ENCODE results near the gene IGSF23. TPM values are rescaled to one million over a fixed set of nuclear protein-coding genes. Genes with fewer than 3 reads are reported as not detected.
"Not testable (repeated sequence)": the region's sequence is repeated elsewhere in the genome, so short reads cannot be mapped to it uniquely, and the experiment has no call there.

The IGSF23 gene
- total RNA-seq, 1 donor from 2014 or later, result not detected

- Mint-ChIP-seq H3K4me1 (ENCODE audit: unreplicated experiment) (peaks cover 8% of the 10 kb centered on the region), H3K9me3 (ENCODE audit: unreplicated experiment) (no peaks in the 10 kb centered on the region), H3K4me3 (ENCODE audit: unreplicated experiment) (no peak overlapping the region), H3K27ac (ENCODE audit: unreplicated experiment) (no peak overlapping the region), H3K27me3 (ENCODE audit: unreplicated experiment) (peaks cover 5% of the 10 kb centered on the region), H3K36me3 (ENCODE audit: low read depth, unreplicated experiment) (no peaks in the 10 kb centered on the region)
- DNase-seq (ENCODE audit: low spot score), result no peak
- TF ChIP-seq CTCF (IDR thresholded peaks at IDR 0.05; ENCODE audit: unreplicated experiment), result no peak
Measured at GRCh38 chr19:44588771-44589112, 24.6 kb upstream of the IGSF23 start.

- no peaks in the 10 kb centered on the region for H3K36me3 Mint-ChIP-seq (ENCODE audit: low read depth, unreplicated experiment)
- H3K27ac Mint-ChIP-seq (ENCODE audit: unreplicated experiment), result peak overlapping the region; percentile 21
- no peak for TF ChIP-seq CTCF (IDR thresholded peaks at IDR 0.05; ENCODE audit: unreplicated experiment)
- peaks cover 8% of the 10 kb centered on the region for H3K4me1 Mint-ChIP-seq (ENCODE audit: unreplicated experiment)
- H3K27me3 Mint-ChIP-seq (ENCODE audit: unreplicated experiment), result peaks cover 4% of the 10 kb centered on the region
- DNase-seq (ENCODE audit: low spot score), result no peak
- H3K9me3 Mint-ChIP-seq (ENCODE audit: unreplicated experiment), result no peaks in the 10 kb centered on the region
- no peak overlapping the region for H3K4me3 Mint-ChIP-seq (ENCODE audit: unreplicated experiment)
Measured at GRCh38 chr19:44590245-44591059, 22.9 kb upstream of the IGSF23 start.

- not testable (repeated sequence) for H3K27me3 Mint-ChIP-seq (ENCODE audit: unreplicated experiment); H3K4me1 Mint-ChIP-seq (ENCODE audit: unreplicated experiment); H3K9me3 Mint-ChIP-seq (ENCODE audit: unreplicated experiment); H3K27ac Mint-ChIP-seq (ENCODE audit: unreplicated experiment); H3K36me3 Mint-ChIP-seq (ENCODE audit: low read depth, unreplicated experiment); H3K4me3 Mint-ChIP-seq (ENCODE audit: unreplicated experiment); DNase-seq (ENCODE audit: low spot score)
Measured at GRCh38 chr19:44591340-44591993, 21.9 kb upstream of the IGSF23 start.

- Mint-ChIP-seq H3K4me1 (ENCODE audit: unreplicated experiment) (peaks cover 8% of the 10 kb centered on the region), H3K9me3 (ENCODE audit: unreplicated experiment) (no peaks in the 10 kb centered on the region), H3K4me3 (ENCODE audit: unreplicated experiment) (no peak overlapping the region), H3K27me3 (ENCODE audit: unreplicated experiment) (peaks cover 4% of the 10 kb centered on the region), H3K27ac (ENCODE audit: unreplicated experiment) (no peak overlapping the region), H3K36me3 (ENCODE audit: low read depth, unreplicated experiment) (no peaks in the 10 kb centered on the region)
- TF ChIP-seq CTCF (IDR thresholded peaks at IDR 0.05; ENCODE audit: unreplicated experiment), result no peak
- DNase-seq (ENCODE audit: low spot score), result no peak
Measured at GRCh38 chr19:44592451-44592890, 20.9 kb upstream of the IGSF23 start.

- Mint-ChIP-seq H3K9me3 (ENCODE audit: unreplicated experiment) (no peaks in the 10 kb centered on the region), H3K4me3 (ENCODE audit: unreplicated experiment) (no peak overlapping the region), H3K27me3 (ENCODE audit: unreplicated experiment) (peaks cover 4% of the 10 kb centered on the region), H3K36me3 (ENCODE audit: low read depth, unreplicated experiment) (no peaks in the 10 kb centered on the region), H3K27ac (ENCODE audit: unreplicated experiment) (no peak overlapping the region), H3K4me1 (ENCODE audit: unreplicated experiment) (peaks cover 8% of the 10 kb centered on the region)
- no peak for TF ChIP-seq CTCF (IDR thresholded peaks at IDR 0.05; ENCODE audit: unreplicated experiment)
- DNase-seq (ENCODE audit: low spot score), result no peak
Measured at GRCh38 chr19:44593294-44593693, 20.1 kb upstream of the IGSF23 start.

- H3K9me3 Mint-ChIP-seq (ENCODE audit: unreplicated experiment); H3K36me3 Mint-ChIP-seq (ENCODE audit: low read depth, unreplicated experiment); H3K4me3 Mint-ChIP-seq (ENCODE audit: unreplicated experiment); H3K27ac Mint-ChIP-seq (ENCODE audit: unreplicated experiment); H3K27me3 Mint-ChIP-seq (ENCODE audit: unreplicated experiment); DNase-seq (ENCODE audit: low spot score); H3K4me1 Mint-ChIP-seq (ENCODE audit: unreplicated experiment): not testable (repeated sequence)
Measured at GRCh38 chr19:44593866-44594266, 19.5 kb upstream of the IGSF23 start.

Data from endothelial cell (in vitro differentiated cells).